Panc1 (cell line): ENCODE data around the gene TM2D1. TPM values are rescaled to one million over a fixed set of nuclear protein-coding genes. Genes with fewer than 3 reads are reported as not detected.

Source experiments
- ATAC-seq: fragments of 200-7000 bp; cut with Tn5 transposase; 2 replicates; pipeline ENCODE4 v1.9.1; 2020; ENCODE audit warnings: mild to moderate bottlenecking, moderate library complexity
- BruUV-seq: library from RNA; stranded (reverse); fragments of 400-500 nt; replicated peaks from 2 replicates; lab custom pipeline; 2021; lab: Mats Ljungman, UMichigan
- CTCF ChIA-PET: fragments of 300-600 bp; sonication (Branson Sonifier 250); formaldehyde crosslinking; loops from one replicate; lab custom pipeline; 2022; ENCODE audit warnings: antibody characterized with exemption; lab: Charles Lee
- POLR2A ChIA-PET: fragments of 300-600 bp; sonication (Branson Sonifier 250); formaldehyde crosslinking; loops from one replicate; lab custom pipeline; 2022; ENCODE audit warnings: antibody characterized with exemption; lab: Charles Lee
- DNase-seq: peaks from one replicate; pipeline ENCODE4 v3.0.0-alpha.2; 2010; ENCODE audit warnings: low read depth, low spot score
- H3K27ac ChIP-seq: 2 replicates; pipeline ENCODE4 v1.5.1; 2011; ENCODE audit warnings: mild to moderate bottlenecking, low read length, inconsistent platforms
- H3K27me3 ChIP-seq: fragments of 200-500 bp; sonication (Bioruptor generic); 2 replicates; pipeline ENCODE4 v1.6.0; 2014; ENCODE audit warnings: low read length, inconsistent platforms; ENCODE audit not compliant: control insufficient read depth, insufficient read depth
- H3K36me3 ChIP-seq: fragments of 200-500 bp; sonication (Bioruptor generic); 2 replicates; pipeline ENCODE4 v1.5.1; 2014; ENCODE audit warnings: inconsistent platforms, mild to moderate bottlenecking, low read length, moderate library complexity; ENCODE audit not compliant: control insufficient read depth, insufficient read depth
- H3K4me1 ChIP-seq: 2 replicates; pipeline ENCODE4 v1.5.1; 2011; ENCODE audit warnings: inconsistent platforms, mild to moderate bottlenecking, low read length, moderate library complexity; ENCODE audit not compliant: control insufficient read depth, insufficient read depth
- H3K4me3 ChIP-seq, 2 experiments: 2 replicates each; pipeline ENCODE4 v1.5.1; 2011 to 2012; ENCODE audit warnings: low read depth in 2 of 2, low read length in 2 of 2, mild to moderate bottlenecking in 2 of 2, inconsistent platforms in 1 of 2, moderate library complexity in 1 of 2
- H3K9me3 ChIP-seq: fragments of 200-500 bp; sonication (Bioruptor generic); 2 replicates; pipeline ENCODE4 v1.5.1; 2014; ENCODE audit warnings: low read depth, mild to moderate bottlenecking, inconsistent platforms, low read length, moderate library complexity; ENCODE audit not compliant: control insufficient read depth, insufficient read depth
- CTCF ChIP-seq: fragments of 450-650 bp; IDR thresholded peaks from 2 replicates; pipeline ENCODE4 v1.5.1; 2017; ENCODE audit warnings: mild to moderate bottlenecking
- POLR2AphosphoS5 ChIP-seq: IDR thresholded peaks from 2 replicates; pipeline ENCODE4 v1.6.1; 2012; ENCODE audit warnings: mild to moderate bottlenecking, low read depth, low read length, moderate library complexity
- REST ChIP-seq, 2 experiments: IDR thresholded peaks; 2 replicates each; pipeline ENCODE4 v1.6.1; 2011 to 2012; ENCODE audit warnings: low read depth in 2 of 2, control low read depth in 1 of 2, low read length in 1 of 2, mild to moderate bottlenecking in 1 of 2, moderate library complexity in 1 of 2; ENCODE audit not compliant: insufficient read depth in 1 of 2
- SIN3A ChIP-seq: IDR thresholded peaks from 2 replicates; pipeline ENCODE4 v1.6.1; 2012; ENCODE audit warnings: low read depth, mild to moderate bottlenecking, low read length, moderate library complexity, borderline replicate concordance; ENCODE audit not compliant: insufficient read depth
- TCF7L2 ChIP-seq: IDR thresholded peaks from 2 replicates; pipeline ENCODE4 v1.6.1; 2011; ENCODE audit warnings: mild to moderate bottlenecking, low read depth, low read length, inconsistent platforms
- in situ Hi-C: cut with HindIII; loops from 2 replicates; pipeline ENCODE4 v1.10.0; 2016; ENCODE audit warnings: low sequenced_read_pairs, low pct_unique_long_range_greater_than_20kb
- intact Hi-C: fragments of 100-400 bp; cut with micrococcal nuclease; formaldehyde crosslinking; loops from one replicate; pipeline ENCODE4 v1.10.0; 2022; ENCODE audit not compliant: unreplicated experiment
- total RNA-seq: library from RNA; stranded (reverse); gene quantifications from one replicate; pipeline ENCODE4 v1.2.1, GENCODE V29; 2021; ENCODE audit not compliant: unreplicated experiment

TM2D1 gene
- total RNA-seq, 1 experiment from 2014 or later: 43.2 TPM

GRCh38 chr1:61742620-61743430 lies 17.9 kb upstream of the TM2D1 start:
- no peaks in the 10 kb centered on the region for H3K36me3 ChIP-seq
- ChIA-PET CTCF (no interaction called here), POLR2A (no interaction called here)
- peaks cover 34% of the 10 kb centered on the region for H3K4me1 ChIP-seq
- intact Hi-C loops (no loop called here), in situ Hi-C loops (no loop called here)
- peak overlapping the region; percentile 90 for H3K27ac ChIP-seq
- no TSS peak for BruUV-seq
- TF ChIP-seq CTCF: no peak
- peak; percentile 35 for TF ChIP-seq SIN3A
- TF ChIP-seq TCF7L2: no peak
- no peak for TF ChIP-seq REST (IDR thresholded peaks at IDR 0.05; ENCODE audit: insufficient read depth in 1 of 2, low read depth in 2 of 2, low read length in 1 of 2)
- 0 out of 2 replicates have a peak, but pooled peaks have one; percentile 40 for TF ChIP-seq POLR2AphosphoS5
- H3K9me3 ChIP-seq: no peaks in the 10 kb centered on the region
- DNase-seq (no peak), ATAC-seq (peak; percentile 87)
- H3K27me3 ChIP-seq: no peaks in the 10 kb centered on the region
- peak overlapping the region; percentile 68 to 83 for H3K4me3 ChIP-seq

- intact Hi-C loops: no loop called here
- POLR2A ChIA-PET: interaction anchor here (0.7 kb wide), 1 partner anchor 595 kb away, joined by 3 read pairs; no protein-coding TSS in a partner anchor
- H3K27ac ChIP-seq: peak within 1 kb of the TSS; percentile 93
- no peaks in the 10 kb centered on the region for H3K27me3 ChIP-seq
- in situ Hi-C loops: no loop called here
- peak; percentile 90 for ATAC-seq
- peaks cover 28% of the 10 kb centered on the region for H3K4me1 ChIP-seq
- BruUV-seq: TSS peak; percentile 98
- no peaks in the 10 kb centered on the region for H3K9me3 ChIP-seq
- peak within 1 kb of the TSS; percentile 68 to 83 for H3K4me3 ChIP-seq
- CTCF ChIA-PET: no interaction called here
- TF ChIP-seq SIN3A (no peak), TCF7L2 (no peak), CTCF (no peak), POLR2AphosphoS5 (no peak), REST (IDR thresholded peaks at IDR 0.05; ENCODE audit: insufficient read depth in 1 of 2, low read depth in 2 of 2, low read length in 1 of 2) (no peak)
- no peaks in the 10 kb centered on the region for H3K36me3 ChIP-seq
- DNase-seq: no peak
Observed at GRCh38 chr1:61741711-61742619, 17.0 kb upstream of the TM2D1 start, which contains the start of gene PATJ. Gene PATJ, plus strand, starts transcription at chr1:61742480. Its CDS starts 20,413 bp downstream, at chr1:61762893.
